ENCODE data around the gene PTPN1. TPM values are rescaled to one million over a fixed set of nuclear protein-coding genes. Genes with fewer than 3 reads are reported as not detected.

PTPN1 gene
- total RNA-seq, 2 donors from 2014 or later, result 33.2 to 37.9 TPM

- DNase-seq, result no peak
- TF ChIP-seq CTCF (IDR thresholded peaks at IDR 0.05), result no peak
- intact Hi-C loops (cut with DNase I), result no loop called here
- Histone ChIP-seq H3K36me3 (peaks cover 9% of the 10 kb centered on the region), H3K4me3 (no peak overlapping the region), H3K4me1 (peaks cover 4% of the 10 kb centered on the region), H3K9me3 (no peaks in the 10 kb centered on the region), H3K9ac (ENCODE audit: low read depth in 2 of 2, low read length in 2 of 2) (no peak overlapping the region), H3K27me3 (no peaks in the 10 kb centered on the region), H3K27ac (no peak overlapping the region)
Observed at GRCh38 chr20:50582092-50582491, 71.9 kb downstream of the PTPN1 start.

GRCh38 chr20:50582591-50583234, 72.5 kb downstream of the PTPN1 start:
- intact Hi-C loops (cut with DNase I), result no loop called here

DNA sequence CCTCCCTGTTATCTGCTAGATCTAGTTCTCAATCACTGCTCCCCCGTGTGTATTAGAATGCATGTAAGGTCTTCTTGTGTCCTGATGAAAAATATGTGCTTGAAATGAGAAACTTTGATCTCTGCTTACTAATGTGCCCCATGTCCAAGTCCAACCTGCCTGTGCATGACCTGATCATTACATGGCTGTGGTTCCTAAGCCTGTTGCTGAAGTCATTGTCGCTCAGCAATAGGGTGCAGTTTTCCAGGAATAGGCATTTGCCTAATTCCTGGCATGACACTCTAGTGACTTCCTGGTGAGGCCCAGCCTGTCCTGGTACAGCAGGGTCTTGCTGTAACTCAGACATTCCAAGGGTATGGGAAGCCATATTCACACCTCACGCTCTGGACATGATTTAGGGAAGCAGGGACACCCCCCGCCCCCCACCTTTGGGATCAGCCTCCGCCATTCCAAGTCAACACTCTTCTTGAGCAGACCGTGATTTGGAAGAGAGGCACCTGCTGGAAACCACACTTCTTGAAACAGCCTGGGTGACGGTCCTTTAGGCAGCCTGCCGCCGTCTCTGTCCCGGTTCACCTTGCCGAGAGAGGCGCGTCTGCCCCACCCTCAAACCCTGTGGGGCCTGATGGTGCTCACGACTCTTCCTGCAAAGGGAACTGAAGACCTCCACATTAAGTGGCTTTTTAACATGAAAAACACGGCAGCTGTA, 73.4 kb downstream of the PTPN1 start:
- intact Hi-C loops (cut with DNase I), result no loop called here
- no peak overlapping the region for H3K27ac ChIP-seq
- H3K36me3 ChIP-seq, result peaks cover 9% of the 10 kb centered on the region
- DNase-seq, result no peak
- H3K4me3 ChIP-seq, result no peak overlapping the region
- H3K9ac ChIP-seq (ENCODE audit: low read depth in 2 of 2, low read length in 2 of 2), result peak overlapping the region in 1 of 2 donors; percentile 15
- no peak for TF ChIP-seq CTCF (IDR thresholded peaks at IDR 0.05)
- no peaks in the 10 kb centered on the region for H3K9me3 ChIP-seq
- peaks cover under 1% of the 10 kb centered on the region for H3K4me1 ChIP-seq
- H3K27me3 ChIP-seq, result no peaks in the 10 kb centered on the region

More at GRCh38 chr20:50582591-50583234, 72.5 kb downstream of the PTPN1 start:
- H3K27me3 ChIP-seq, result no peaks in the 10 kb centered on the region
- H3K27ac ChIP-seq, result no peak overlapping the region
- H3K4me1 ChIP-seq, result peaks cover 4% of the 10 kb centered on the region
- no peaks in the 10 kb centered on the region for H3K9me3 ChIP-seq
- no peak for TF ChIP-seq CTCF (IDR thresholded peaks at IDR 0.05)
- DNase-seq, result no peak
- no peak overlapping the region for H3K9ac ChIP-seq (ENCODE audit: low read depth in 2 of 2, low read length in 2 of 2)
- no peak overlapping the region for H3K4me3 ChIP-seq
- H3K36me3 ChIP-seq, result peaks cover 9% of the 10 kb centered on the region

DNA sequence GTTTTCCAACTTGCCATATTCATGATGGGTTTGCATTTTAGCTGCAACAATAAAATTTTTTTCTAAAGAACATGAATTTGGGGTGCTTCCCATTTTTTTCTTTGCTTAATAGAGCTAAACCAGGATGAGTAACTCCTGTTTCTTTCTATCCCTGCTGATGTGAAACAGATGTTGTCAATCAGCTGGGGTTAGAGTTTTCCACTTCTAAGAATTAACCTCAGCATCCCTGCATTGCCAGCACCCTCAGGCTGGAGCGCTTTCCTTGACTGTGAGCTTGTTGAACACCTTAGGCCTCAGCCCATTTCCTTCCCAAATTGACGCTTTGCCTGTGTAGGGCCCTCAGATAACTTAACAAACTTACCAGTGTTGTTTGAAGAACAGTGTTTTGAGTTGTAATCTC, 74.5 kb downstream of the PTPN1 start:
- Histone ChIP-seq H3K9ac (ENCODE audit: low read depth in 2 of 2, low read length in 2 of 2) (no peak overlapping the region), H3K4me3 (no peak overlapping the region), H3K36me3 (peaks cover 9% of the 10 kb centered on the region), H3K4me1 (no peaks in the 10 kb centered on the region), H3K27me3 (no peaks in the 10 kb centered on the region), H3K27ac (no peak overlapping the region), H3K9me3 (no peaks in the 10 kb centered on the region)
- DNase-seq, result no peak
- TF ChIP-seq CTCF (IDR thresholded peaks at IDR 0.05), result no peak
- intact Hi-C loops (cut with DNase I), result no loop called here

GRCh38 chr20:50585214-50585613, 75.0 kb downstream of the PTPN1 start:
- Histone ChIP-seq H3K9me3 (no peaks in the 10 kb centered on the region), H3K27ac (no peak overlapping the region), H3K36me3 (peaks cover 9% of the 10 kb centered on the region), H3K27me3 (no peaks in the 10 kb centered on the region), H3K9ac (ENCODE audit: low read depth in 2 of 2, low read length in 2 of 2) (no peak overlapping the region), H3K4me3 (no peak overlapping the region), H3K4me1 (no peaks in the 10 kb centered on the region)
- intact Hi-C loops (cut with DNase I), result no loop called here
- no peak for TF ChIP-seq CTCF (IDR thresholded peaks at IDR 0.05)
- no peak for DNase-seq

Data from colonic mucosa (tissue), 4 donors.